22Rv1 (cell line): ENCODE measurements around the gene TPRX2.

Experiments
- ZFX ChIP-seq: fragments of 450-650 bp; IDR thresholded peaks from 2 replicates; pipeline ENCODE4 v1.6.1; 2017; ENCODE audit warnings: antibody characterized with exemption, borderline replicate concordance
- TF ChIP-seq, protein P1 (sequence below): fragments of 450-650 bp; IDR thresholded peaks from 2 replicates; pipeline ENCODE4 v1.5.1; 2017; ENCODE audit warnings: mild to moderate bottlenecking

DNA sequence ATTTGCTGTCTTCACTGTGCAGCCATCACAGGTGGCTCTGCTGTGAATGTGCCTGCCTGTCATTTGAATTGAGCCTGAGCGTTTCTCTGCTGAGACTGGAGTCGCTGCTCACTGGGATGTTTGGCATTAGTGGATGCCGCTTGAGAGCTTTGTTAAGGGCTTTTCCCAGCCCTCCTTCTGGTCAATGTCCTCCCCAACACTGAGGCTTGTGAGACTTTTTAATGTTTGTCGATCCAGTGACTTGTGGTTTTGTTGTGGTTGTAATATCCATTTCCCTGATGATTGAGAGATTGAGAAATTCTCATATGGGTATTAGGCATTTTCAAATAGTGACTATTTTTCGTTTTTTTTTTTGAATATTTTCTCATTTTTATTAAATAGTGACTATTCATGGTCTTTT is 2.6 kb downstream of the TPRX2 start:
- TF ChIP-seq, protein P1, sequence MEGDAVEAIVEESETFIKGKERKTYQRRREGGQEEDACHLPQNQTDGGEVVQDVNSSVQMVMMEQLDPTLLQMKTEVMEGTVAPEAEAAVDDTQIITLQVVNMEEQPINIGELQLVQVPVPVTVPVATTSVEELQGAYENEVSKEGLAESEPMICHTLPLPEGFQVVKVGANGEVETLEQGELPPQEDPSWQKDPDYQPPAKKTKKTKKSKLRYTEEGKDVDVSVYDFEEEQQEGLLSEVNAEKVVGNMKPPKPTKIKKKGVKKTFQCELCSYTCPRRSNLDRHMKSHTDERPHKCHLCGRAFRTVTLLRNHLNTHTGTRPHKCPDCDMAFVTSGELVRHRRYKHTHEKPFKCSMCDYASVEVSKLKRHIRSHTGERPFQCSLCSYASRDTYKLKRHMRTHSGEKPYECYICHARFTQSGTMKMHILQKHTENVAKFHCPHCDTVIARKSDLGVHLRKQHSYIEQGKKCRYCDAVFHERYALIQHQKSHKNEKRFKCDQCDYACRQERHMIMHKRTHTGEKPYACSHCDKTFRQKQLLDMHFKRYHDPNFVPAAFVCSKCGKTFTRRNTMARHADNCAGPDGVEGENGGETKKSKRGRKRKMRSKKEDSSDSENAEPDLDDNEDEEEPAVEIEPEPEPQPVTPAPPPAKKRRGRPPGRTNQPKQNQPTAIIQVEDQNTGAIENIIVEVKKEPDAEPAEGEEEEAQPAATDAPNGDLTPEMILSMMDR = no peak
- no peak for TF ChIP-seq ZFX
